ENCODE measurements around the gene EBP.

DNA sequence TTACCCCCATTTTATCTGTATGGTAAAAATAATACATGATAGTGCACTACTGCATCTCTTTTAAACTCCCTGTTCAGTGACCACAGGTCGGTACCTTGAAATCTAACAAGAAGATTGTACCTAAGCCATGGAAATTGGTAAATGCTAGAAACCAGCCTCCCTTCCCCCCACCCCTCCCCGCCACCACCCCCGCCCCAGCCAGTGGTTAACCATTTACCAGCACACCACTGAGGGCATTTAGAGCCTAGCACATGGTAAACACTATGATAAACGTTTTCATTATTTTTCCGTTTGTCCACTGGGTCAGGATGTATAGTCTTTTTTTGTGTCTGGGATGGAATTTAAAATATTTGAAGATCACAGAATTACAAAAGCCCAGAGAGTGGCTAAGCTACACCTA is 46.3 kb upstream of the EBP start:
- TF ChIP-seq EZH2 (IDR thresholded peaks at IDR 0.05; ENCODE audit: borderline replicate concordance, low read length) (no peak), CTCF (conservative IDR thresholded peaks at IDR 0.05 in 1 of 2, IDR thresholded peaks at IDR 0.05 in 1 of 2; ENCODE audit: extremely low read depth in 1 of 2, insufficient read depth in 1 of 2, low read depth in 1 of 2, low read length in 2 of 2) (no peak)
